ENCODE measurements around the gene FLNB.
A peak's percentile ranks its signal among the peaks of the same experiment; 100 is the strongest.

The FLNB gene

GRCh38 chr3:58171126-58171525, 162.9 kb downstream of the FLNB start:
- DNase-seq, result no peak
- TF ChIP-seq, protein P1, sequence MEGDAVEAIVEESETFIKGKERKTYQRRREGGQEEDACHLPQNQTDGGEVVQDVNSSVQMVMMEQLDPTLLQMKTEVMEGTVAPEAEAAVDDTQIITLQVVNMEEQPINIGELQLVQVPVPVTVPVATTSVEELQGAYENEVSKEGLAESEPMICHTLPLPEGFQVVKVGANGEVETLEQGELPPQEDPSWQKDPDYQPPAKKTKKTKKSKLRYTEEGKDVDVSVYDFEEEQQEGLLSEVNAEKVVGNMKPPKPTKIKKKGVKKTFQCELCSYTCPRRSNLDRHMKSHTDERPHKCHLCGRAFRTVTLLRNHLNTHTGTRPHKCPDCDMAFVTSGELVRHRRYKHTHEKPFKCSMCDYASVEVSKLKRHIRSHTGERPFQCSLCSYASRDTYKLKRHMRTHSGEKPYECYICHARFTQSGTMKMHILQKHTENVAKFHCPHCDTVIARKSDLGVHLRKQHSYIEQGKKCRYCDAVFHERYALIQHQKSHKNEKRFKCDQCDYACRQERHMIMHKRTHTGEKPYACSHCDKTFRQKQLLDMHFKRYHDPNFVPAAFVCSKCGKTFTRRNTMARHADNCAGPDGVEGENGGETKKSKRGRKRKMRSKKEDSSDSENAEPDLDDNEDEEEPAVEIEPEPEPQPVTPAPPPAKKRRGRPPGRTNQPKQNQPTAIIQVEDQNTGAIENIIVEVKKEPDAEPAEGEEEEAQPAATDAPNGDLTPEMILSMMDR (IDR thresholded peaks at IDR 0.05), result no peak
- peaks cover 49% of the 10 kb centered on the region for H3K4me1 Mint-ChIP-seq
- H3K27ac Mint-ChIP-seq, result peak overlapping the region; percentile 54
- H3K36me3 Mint-ChIP-seq (ENCODE audit: low read depth), result peaks cover 49% of the 10 kb centered on the region
- no peak overlapping the region for H3K4me3 Mint-ChIP-seq
- H3K27me3 Mint-ChIP-seq (ENCODE audit: low read depth, poor library complexity), result peaks cover 8% of the 10 kb centered on the region
- H3K9me3 Mint-ChIP-seq, result no peaks in the 10 kb centered on the region

- H3K4me1 Mint-ChIP-seq, result peaks cover 36% of the 10 kb centered on the region
Observed at GRCh38 chr3:58173029-58173668, 164.9 kb downstream of the FLNB start.

GRCh38 chr3:58173669-58174398, 165.6 kb downstream of the FLNB start:
- no peak overlapping the region for H3K4me3 Mint-ChIP-seq
- peak; percentile 52 for DNase-seq
- peaks cover 29% of the 10 kb centered on the region for H3K4me1 Mint-ChIP-seq

More at GRCh38 chr3:58173029-58173668, 164.9 kb downstream of the FLNB start:
- Mint-ChIP-seq H3K9me3 (no peaks in the 10 kb centered on the region), H3K27ac (no peak overlapping the region), H3K4me3 (no peak overlapping the region), H3K27me3 (ENCODE audit: low read depth, poor library complexity) (peaks cover 12% of the 10 kb centered on the region), H3K36me3 (ENCODE audit: low read depth) (peaks cover 37% of the 10 kb centered on the region)
- TF ChIP-seq, protein P1 (IDR thresholded peaks at IDR 0.05), result no peak
- DNase-seq, result no peak

DNA sequence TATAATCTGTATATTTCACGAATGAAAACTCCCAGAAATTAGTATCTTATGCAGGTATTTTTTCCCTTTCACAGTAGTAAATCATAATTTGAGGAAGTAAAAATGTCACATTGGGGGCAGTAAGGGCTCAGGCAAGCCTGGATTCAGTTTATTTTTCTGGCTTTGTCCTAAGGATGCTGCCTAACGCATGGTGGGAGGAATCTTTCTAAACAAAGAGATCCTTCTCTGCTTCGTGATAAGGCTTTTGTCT, 166.9 kb downstream of the FLNB start:
- Mint-ChIP-seq H3K36me3 (ENCODE audit: low read depth) (peaks cover 19% of the 10 kb centered on the region), H3K4me1 (peaks cover 29% of the 10 kb centered on the region), H3K4me3 (no peak overlapping the region), H3K27ac (no peak overlapping the region), H3K9me3 (no peaks in the 10 kb centered on the region), H3K27me3 (ENCODE audit: low read depth, poor library complexity) (peaks cover 21% of the 10 kb centered on the region)
- TF ChIP-seq, protein P1 (IDR thresholded peaks at IDR 0.05), result no peak
- no peak for DNase-seq

More at GRCh38 chr3:58173669-58174398, 165.6 kb downstream of the FLNB start:
- Mint-ChIP-seq H3K27me3 (ENCODE audit: low read depth, poor library complexity) (peaks cover 19% of the 10 kb centered on the region), H3K9me3 (no peaks in the 10 kb centered on the region), H3K27ac (no peak overlapping the region), H3K36me3 (ENCODE audit: low read depth) (peaks cover 30% of the 10 kb centered on the region)
- TF ChIP-seq, protein P1 (IDR thresholded peaks at IDR 0.05), result no peak

DNA sequence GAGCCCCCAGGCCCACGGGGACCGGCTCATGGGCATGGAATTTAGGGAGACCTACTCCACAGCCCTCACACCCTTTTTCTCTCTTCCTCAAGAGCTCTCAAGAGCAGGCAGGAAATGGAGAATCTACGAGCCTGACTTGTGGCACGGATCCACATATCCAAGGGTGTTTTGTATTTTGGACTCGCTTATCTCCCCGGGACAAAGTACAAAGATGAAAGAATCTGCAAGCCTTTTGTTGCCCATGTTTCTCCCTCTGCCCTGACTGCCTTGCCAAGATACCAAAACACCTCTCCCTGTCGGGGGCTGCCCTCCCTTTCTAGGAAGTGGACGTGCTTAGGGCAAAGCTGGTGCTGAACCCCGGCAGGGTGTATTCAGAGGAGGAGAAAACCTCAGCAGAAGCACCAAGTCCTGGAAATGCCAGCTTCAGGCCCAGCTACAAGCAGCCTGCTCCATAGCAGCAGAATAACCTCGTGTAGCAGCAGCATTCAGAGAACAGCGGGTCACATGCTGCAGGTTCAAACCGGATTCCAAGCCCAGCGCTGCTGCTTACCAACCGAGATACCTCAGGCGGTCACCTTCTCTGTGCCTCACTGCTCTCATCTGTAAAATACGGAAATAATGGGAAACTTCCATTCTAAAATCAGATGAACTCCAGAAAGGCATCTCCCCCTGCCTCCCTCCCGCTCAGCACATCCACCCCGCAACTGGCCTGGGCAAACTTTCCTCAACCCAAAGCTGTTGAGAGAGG, 167.4 kb downstream of the FLNB start:
- H3K27me3 Mint-ChIP-seq (ENCODE audit: low read depth, poor library complexity), result peaks cover 18% of the 10 kb centered on the region
- TF ChIP-seq, protein P1 (IDR thresholded peaks at IDR 0.05), result no peak
- H3K27ac Mint-ChIP-seq, result no peak overlapping the region
- DNase-seq, result no peak
- H3K4me1 Mint-ChIP-seq, result peaks cover 29% of the 10 kb centered on the region
- no peaks in the 10 kb centered on the region for H3K9me3 Mint-ChIP-seq
- H3K4me3 Mint-ChIP-seq, result no peak overlapping the region
- H3K36me3 Mint-ChIP-seq (ENCODE audit: low read depth), result peaks cover 14% of the 10 kb centered on the region
